GM12874 (cell line): Measurements from ENCODE around the gene PPM1G.

Experiments
- TF ChIP-seq, protein P1 (sequence below): IDR thresholded peaks from 2 replicates; pipeline ENCODE4 v1.5.1; 2011; ENCODE audit warnings: low read depth, mild to moderate bottlenecking, control low read depth, low read length, moderate library complexity; ENCODE audit not compliant: insufficient read depth

PPM1G gene

DNA sequence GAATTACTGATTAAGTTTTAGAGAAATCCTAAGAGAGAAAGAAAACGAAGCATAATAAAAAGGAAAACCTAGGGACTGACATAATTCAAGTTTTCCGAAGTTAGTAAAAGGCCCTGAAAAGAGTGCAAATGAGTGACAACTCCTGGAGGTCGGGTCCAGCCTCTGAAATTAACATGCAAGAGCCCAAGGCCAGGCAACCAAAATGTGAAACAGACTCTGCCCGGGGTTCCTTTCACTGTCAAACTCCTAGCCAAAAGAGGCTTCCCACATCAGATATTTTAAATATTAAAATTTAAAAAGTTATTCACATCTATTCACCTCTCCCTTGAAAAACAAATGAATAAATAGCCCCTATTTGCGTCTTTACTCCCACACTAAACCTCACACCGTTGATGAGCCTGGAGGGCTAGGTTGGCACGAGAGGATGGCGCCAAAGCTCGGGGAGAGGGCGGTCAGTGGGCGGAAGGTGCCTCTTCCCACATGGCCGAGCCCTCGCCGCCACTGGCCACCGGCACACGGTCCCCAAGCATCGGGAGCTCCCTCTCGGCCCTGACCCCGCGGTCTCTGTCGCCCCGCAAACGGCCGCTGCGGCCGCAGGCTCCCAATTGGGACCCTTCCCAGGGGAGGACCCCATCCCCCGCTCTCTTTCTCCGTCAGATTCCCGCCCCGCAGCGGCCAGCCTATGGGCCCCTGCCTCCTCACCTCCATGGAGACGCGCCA lies 630 bp downstream of the PPM1G start:
- TF ChIP-seq, protein P1, sequence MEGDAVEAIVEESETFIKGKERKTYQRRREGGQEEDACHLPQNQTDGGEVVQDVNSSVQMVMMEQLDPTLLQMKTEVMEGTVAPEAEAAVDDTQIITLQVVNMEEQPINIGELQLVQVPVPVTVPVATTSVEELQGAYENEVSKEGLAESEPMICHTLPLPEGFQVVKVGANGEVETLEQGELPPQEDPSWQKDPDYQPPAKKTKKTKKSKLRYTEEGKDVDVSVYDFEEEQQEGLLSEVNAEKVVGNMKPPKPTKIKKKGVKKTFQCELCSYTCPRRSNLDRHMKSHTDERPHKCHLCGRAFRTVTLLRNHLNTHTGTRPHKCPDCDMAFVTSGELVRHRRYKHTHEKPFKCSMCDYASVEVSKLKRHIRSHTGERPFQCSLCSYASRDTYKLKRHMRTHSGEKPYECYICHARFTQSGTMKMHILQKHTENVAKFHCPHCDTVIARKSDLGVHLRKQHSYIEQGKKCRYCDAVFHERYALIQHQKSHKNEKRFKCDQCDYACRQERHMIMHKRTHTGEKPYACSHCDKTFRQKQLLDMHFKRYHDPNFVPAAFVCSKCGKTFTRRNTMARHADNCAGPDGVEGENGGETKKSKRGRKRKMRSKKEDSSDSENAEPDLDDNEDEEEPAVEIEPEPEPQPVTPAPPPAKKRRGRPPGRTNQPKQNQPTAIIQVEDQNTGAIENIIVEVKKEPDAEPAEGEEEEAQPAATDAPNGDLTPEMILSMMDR = no peak

DNA sequence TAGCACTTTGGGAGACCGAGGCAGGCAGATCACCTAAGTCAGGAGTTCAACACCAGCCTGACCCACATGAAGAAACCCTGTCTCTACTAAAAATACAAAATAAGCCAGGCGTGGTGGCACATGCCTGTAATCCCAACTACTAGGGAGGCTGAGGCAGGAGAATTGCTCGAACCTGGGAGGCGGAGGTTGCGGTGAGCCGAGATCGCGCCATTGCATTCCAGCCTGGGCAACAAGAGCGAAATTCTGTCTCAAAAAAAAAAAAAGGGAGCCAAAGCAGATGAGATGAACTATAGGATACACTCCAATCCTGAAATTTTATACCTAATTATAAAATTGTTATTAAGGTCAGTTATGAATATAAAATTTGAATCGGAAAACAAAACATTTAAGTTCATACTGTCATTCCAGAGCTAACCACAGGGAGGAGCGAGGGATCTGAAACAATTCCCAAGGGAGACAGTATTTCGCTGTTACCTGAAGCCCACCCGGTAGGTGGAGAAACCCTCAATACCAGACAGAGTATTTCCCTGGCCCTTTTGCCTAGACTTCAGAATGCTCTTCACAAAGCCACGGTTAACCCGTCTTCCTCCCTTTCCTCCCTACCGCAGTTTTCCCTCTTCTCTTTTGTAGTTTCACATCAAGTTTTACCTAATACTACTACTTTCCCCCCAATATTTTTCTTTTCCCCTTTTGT lies 1.4 kb downstream of the PPM1G start:
- TF ChIP-seq, protein P1 = peak; percentile 32; the same call in 1 of the 2 replicates

DNA sequence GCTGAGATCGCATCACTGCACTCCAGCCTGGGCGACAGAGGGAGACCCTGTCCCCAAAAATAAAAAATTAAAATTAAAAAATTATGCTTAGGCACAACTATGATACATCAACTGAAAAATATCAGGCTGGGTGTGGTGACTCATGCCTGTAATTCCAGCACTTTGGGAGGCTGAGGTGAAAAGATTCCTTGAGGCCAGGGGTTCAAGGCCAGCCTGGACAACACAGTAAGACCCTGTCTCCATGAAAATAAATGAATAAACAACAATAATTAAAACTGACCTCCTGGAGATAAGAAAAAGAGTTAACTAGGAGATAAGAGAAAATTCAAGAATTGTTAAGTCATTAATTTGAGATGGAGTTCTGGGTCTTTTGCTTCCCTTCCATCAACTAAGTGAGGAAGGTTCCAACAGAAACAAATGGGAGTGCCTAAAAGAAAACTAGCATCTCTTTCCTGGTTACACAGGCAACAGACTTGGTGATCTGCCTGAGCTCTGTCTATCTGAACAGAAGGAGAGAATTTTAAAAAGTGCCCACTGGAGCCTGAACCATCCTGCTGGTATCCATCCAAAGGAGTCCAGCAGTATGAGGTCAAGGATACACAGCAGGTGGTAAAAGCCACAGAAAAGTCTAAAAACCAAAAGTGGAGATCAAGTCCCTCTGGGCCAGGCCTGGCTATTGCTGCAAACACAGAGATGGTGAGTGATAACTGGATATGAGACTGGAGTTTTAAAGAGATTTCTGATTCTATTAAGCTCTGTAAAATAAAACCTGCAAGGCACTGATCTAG lies 8.8 kb downstream of the PPM1G start:
- TF ChIP-seq, protein P1 = no peak

DNA sequence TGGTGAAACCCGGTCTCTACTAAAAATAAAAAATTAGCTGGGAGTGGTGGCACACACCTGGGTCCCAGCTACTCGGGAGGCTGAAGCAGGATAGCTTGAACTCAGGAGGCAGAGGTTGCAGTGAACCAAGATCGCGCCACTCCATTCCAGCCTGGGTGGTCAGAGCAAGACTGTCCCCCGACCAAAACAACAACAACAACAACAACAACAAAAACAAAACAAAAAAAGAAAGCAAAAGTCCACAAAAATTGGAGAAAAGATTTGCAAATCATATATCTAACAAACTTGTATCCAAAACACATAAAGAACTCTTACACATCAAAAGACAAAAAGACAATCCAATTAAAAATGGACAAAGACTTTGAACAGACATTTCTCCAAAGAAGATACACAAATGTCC lies 10.4 kb downstream of the PPM1G start:
- TF ChIP-seq, protein P1 = no peak

DNA sequence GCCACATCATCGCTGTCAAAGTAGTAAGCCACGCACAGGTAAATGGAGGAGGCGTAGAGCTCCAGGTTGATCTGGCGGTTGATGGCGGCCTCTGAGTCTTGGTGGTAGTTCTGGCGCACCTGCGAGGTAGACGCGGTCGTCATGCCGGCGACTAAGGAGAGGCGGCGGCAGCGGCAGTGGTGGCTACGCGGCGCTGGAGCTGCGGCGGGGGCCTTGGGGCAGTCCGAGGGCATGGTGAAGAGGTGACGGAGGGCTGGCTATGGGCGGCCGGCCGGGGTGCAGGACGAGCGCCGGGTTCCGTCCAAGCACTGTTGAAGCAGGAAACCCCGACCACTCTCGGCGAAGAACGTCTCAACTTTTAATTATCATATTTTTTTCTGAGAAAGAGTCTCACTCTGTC lies 16.2 kb downstream of the PPM1G start:
- TF ChIP-seq, protein P1 = no peak

DNA sequence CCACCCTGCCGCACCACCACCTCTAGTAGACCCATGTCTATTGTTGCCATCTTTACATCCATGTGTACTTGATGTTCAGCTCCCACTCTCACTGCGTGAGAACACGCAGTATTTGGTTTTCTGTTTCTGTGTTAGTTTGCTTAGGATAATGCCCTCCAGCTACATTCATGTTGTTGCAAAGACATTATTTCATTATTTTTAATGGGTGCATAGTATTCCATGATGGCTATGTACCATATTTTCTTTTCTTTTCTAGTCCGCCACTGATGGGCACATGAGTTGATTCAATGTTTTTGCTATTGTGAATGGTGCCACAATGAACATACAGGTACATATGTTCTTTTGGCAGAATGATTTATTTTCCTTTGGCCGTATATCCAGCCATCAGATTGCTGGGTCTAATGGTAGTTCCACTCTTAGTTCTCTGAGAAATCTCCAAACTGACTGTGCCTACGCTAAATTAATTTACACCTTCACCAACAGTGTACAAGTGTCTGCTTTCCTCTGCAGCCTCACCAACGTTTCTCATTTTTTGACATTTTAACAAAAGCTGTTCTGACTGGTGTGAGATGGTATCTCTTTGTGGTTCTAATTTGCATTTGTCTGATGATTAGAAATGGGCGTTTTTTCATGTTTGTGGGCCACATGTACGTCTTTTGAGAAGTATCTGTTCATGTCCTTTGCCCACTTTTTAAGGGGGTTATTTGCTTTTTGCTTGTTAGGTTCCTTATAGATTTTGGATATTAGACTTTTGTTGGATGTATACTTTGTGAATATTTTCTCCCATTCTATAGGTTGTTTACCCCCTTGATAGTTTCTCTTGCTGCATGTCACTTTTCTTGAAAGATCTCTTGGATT lies 18.3 kb downstream of the PPM1G start:
- TF ChIP-seq, protein P1 = no peak
